ENCODE results near the gene ZNF821.

The ZNF821 gene

DNA sequence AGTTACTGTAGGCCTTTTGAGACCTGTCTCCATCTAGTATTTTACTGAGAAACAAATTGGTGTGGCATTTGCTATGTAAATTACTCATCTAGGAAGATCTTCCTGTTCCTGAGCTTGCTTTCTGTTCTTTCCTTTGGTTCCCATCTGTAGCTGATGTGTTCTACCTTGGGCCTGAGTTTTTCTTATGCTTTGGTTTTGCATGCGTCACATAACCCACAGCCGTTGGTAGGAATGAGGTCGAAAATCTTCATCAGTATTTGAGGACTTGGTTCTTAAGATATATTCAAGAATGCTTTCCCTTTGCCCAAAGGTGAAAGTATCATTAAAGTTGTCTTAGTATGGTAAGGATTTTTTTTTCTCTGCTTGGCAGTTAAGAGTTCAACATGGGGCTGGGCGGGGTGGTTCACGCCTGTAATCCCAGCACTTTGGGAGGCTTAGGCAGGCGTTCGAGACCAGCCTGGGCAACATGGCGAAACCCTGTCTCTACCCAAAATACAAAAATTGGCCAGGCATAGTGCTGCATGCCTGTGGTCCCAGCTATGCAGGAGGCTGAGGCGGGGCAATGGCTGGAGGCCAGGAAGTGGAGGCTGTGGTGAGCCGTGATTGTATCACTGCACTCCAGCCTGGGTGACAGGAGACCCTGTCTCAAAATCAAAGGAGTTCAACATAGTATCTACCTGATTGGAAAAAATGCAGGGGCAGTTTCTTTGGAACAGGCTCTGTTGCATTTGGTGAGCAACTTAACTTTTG lies 40.1 kb upstream of the ZNF821 start:
- Histone ChIP-seq H3K36me3 (ENCODE audit: insufficient read depth, low read length) (peaks cover 96% of the 10 kb centered on the region), H3K27me3 (ENCODE audit: insufficient read depth, low read length, poor library complexity, severe bottlenecking) (no peaks in the 10 kb centered on the region), H3K4me3 (ENCODE audit: low read length, poor library complexity, severe bottlenecking) (no peak overlapping the region), H3K9me2 (replicated peaks; ENCODE audit: low read depth, low read length) (no peaks in the 10 kb centered on the region), H3F3A (ENCODE audit: low read depth) (no peaks in the 10 kb centered on the region), H2AFZ (ENCODE audit: low read length) (no peak overlapping the region), H3K4me1 (ENCODE audit: insufficient read depth, low read length, poor library complexity, severe bottlenecking) (no peaks in the 10 kb centered on the region), H3K4me2 (ENCODE audit: low read depth, low read length, poor library complexity, severe bottlenecking) (no peak overlapping the region), H4K20me1 (ENCODE audit: insufficient read depth, low read length, poor library complexity, severe bottlenecking) (peaks cover 29% of the 10 kb centered on the region), H3K9me3 (ENCODE audit: insufficient read depth, low read depth, low read length) (no peaks in the 10 kb centered on the region; the same call in 1 of the 2 replicates), H3K79me2 (ENCODE audit: insufficient read depth, low read length) (peaks cover 6% of the 10 kb centered on the region), H3K9ac (ENCODE audit: low read depth, low read length, poor library complexity, severe bottlenecking) (no peak overlapping the region)
- no peak for TF ChIP-seq EZH2phosphoT487 (IDR thresholded peaks at IDR 0.05; ENCODE audit: borderline replicate concordance)
- TF ChIP-seq, protein P1, sequence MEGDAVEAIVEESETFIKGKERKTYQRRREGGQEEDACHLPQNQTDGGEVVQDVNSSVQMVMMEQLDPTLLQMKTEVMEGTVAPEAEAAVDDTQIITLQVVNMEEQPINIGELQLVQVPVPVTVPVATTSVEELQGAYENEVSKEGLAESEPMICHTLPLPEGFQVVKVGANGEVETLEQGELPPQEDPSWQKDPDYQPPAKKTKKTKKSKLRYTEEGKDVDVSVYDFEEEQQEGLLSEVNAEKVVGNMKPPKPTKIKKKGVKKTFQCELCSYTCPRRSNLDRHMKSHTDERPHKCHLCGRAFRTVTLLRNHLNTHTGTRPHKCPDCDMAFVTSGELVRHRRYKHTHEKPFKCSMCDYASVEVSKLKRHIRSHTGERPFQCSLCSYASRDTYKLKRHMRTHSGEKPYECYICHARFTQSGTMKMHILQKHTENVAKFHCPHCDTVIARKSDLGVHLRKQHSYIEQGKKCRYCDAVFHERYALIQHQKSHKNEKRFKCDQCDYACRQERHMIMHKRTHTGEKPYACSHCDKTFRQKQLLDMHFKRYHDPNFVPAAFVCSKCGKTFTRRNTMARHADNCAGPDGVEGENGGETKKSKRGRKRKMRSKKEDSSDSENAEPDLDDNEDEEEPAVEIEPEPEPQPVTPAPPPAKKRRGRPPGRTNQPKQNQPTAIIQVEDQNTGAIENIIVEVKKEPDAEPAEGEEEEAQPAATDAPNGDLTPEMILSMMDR (conservative IDR thresholded peaks at IDR 0.05; ENCODE audit: low read length): no peak

DNA sequence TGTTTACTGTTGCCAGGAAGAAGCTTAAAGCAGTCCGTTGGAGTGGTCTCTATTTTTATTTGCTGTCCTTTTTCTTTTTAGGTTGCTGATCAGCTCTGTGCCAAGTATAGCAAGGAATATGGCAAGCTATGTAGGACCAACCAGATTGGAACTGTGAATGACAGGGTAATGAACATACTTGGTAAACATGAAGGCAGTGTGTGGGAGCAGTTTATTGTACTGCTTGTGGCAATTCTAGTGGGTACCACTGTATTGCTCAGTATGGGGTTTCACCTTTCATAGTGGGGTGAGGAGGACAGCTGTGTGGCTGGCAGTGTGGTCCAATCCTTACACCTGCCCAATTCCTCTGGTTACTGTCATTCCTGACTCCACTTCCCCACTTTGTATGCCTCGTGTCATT lies 36.7 kb upstream of the ZNF821 start:
- Histone ChIP-seq H3K36me3 (ENCODE audit: insufficient read depth, low read length) (peaks cover 97% of the 10 kb centered on the region), H3K9me2 (replicated peaks; ENCODE audit: low read depth, low read length) (no peaks in the 10 kb centered on the region), H3F3A (ENCODE audit: low read depth) (no peaks in the 10 kb centered on the region), H4K20me1 (ENCODE audit: insufficient read depth, low read length, poor library complexity, severe bottlenecking) (peaks cover 54% of the 10 kb centered on the region), H3K4me1 (ENCODE audit: insufficient read depth, low read length, poor library complexity, severe bottlenecking) (no peaks in the 10 kb centered on the region), H3K79me2 (ENCODE audit: insufficient read depth, low read length) (peaks cover 40% of the 10 kb centered on the region), H3K9me3 (ENCODE audit: insufficient read depth, low read depth, low read length) (no peaks in the 10 kb centered on the region; the same call in 1 of the 2 replicates), H3K4me2 (ENCODE audit: low read depth, low read length, poor library complexity, severe bottlenecking) (no peak overlapping the region), H3K4me3 (ENCODE audit: low read length, poor library complexity, severe bottlenecking) (no peak overlapping the region), H2AFZ (ENCODE audit: low read length) (no peak overlapping the region), H3K27me3 (ENCODE audit: insufficient read depth, low read length, poor library complexity, severe bottlenecking) (no peaks in the 10 kb centered on the region), H3K9ac (ENCODE audit: low read depth, low read length, poor library complexity, severe bottlenecking) (no peak overlapping the region)
- TF ChIP-seq, protein P1 (conservative IDR thresholded peaks at IDR 0.05; ENCODE audit: low read length): no peak
- no peak for TF ChIP-seq EZH2phosphoT487 (IDR thresholded peaks at IDR 0.05; ENCODE audit: borderline replicate concordance)

DNA sequence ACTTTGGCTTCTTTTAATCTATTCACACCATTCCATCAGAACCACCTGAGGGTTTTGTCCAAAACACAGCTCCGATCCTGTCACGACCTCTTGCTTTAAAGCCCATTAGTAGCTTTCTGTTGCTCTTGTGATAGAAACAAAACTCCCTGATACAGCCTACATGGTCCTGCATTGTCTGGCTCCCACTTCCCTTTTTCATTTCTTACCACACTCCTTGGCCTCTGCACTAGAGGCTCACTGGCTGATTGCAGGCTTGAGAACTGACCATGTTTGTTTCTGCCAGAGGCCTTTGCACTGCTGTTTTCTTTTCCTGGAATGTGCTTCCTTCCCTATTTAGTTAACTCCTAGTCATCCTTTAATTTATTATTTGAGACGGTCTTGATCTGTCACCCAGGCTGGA lies 35.1 kb upstream of the ZNF821 start:
- Histone ChIP-seq H3K36me3 (ENCODE audit: insufficient read depth, low read length) (peaks cover 92% of the 10 kb centered on the region), H3F3A (ENCODE audit: low read depth) (no peaks in the 10 kb centered on the region), H3K9me2 (replicated peaks; ENCODE audit: low read depth, low read length) (no peaks in the 10 kb centered on the region), H3K4me2 (ENCODE audit: low read depth, low read length, poor library complexity, severe bottlenecking) (no peak overlapping the region), H3K9me3 (ENCODE audit: insufficient read depth, low read depth, low read length) (no peaks in the 10 kb centered on the region; the same call in 1 of the 2 replicates), H3K9ac (ENCODE audit: low read depth, low read length, poor library complexity, severe bottlenecking) (no peak overlapping the region), H4K20me1 (ENCODE audit: insufficient read depth, low read length, poor library complexity, severe bottlenecking) (peaks cover 70% of the 10 kb centered on the region), H3K4me3 (ENCODE audit: low read length, poor library complexity, severe bottlenecking) (no peak overlapping the region), H3K79me2 (ENCODE audit: insufficient read depth, low read length) (peaks cover 56% of the 10 kb centered on the region), H2AFZ (ENCODE audit: low read length) (no peak overlapping the region), H3K4me1 (ENCODE audit: insufficient read depth, low read length, poor library complexity, severe bottlenecking) (no peaks in the 10 kb centered on the region), H3K27me3 (ENCODE audit: insufficient read depth, low read length, poor library complexity, severe bottlenecking) (no peaks in the 10 kb centered on the region)
- TF ChIP-seq, protein P1 (conservative IDR thresholded peaks at IDR 0.05; ENCODE audit: low read length): no peak
- no peak for TF ChIP-seq EZH2phosphoT487 (IDR thresholded peaks at IDR 0.05; ENCODE audit: borderline replicate concordance)

Measured in Loucy (cell line).